Muscle layer of duodenum (tissue), 2 donors: ENCODE measurements around the gene CHDH.

Experiments
- H3K27ac ChIP-seq: one replicate; pipeline ENCODE4 v1.7.0; 2013; ENCODE audit warnings: mild to moderate bottlenecking, low read length
- H3K27me3 ChIP-seq: one replicate; pipeline ENCODE4 v1.7.0; 2013; ENCODE audit warnings: low read depth, mild to moderate bottlenecking, control low read depth, low read length
- H3K36me3 ChIP-seq, 2 donors: one replicate each; pipeline ENCODE4 v1.7.0; 2013; ENCODE audit warnings: low read length in 2 of 2, control low read depth in 1 of 2, mild to moderate bottlenecking in 1 of 2; ENCODE audit not compliant: insufficient read depth in 2 of 2, control insufficient read depth in 1 of 2
- H3K4me1 ChIP-seq, 2 donors: one replicate each; pipeline ENCODE4 v1.7.0; 2013; ENCODE audit warnings: low read length in 2 of 2, mild to moderate bottlenecking in 2 of 2, control low read depth in 1 of 2, moderate library complexity in 1 of 2; ENCODE audit not compliant: insufficient read depth in 2 of 2, control insufficient read depth in 1 of 2
- H3K4me3 ChIP-seq, 2 donors: one replicate each; pipeline ENCODE4 v1.7.0; 2013; ENCODE audit warnings: low read length in 2 of 2, low read depth in 1 of 2, mild to moderate bottlenecking in 1 of 2
- H3K9me3 ChIP-seq, 2 donors: one replicate each; pipeline ENCODE4 v1.7.0; 2013; ENCODE audit warnings: low read length in 2 of 2, control low read depth in 1 of 2, mild to moderate bottlenecking in 1 of 2; ENCODE audit not compliant: control insufficient read depth in 1 of 2
- donor health status: healthy.

CHDH gene

DNA sequence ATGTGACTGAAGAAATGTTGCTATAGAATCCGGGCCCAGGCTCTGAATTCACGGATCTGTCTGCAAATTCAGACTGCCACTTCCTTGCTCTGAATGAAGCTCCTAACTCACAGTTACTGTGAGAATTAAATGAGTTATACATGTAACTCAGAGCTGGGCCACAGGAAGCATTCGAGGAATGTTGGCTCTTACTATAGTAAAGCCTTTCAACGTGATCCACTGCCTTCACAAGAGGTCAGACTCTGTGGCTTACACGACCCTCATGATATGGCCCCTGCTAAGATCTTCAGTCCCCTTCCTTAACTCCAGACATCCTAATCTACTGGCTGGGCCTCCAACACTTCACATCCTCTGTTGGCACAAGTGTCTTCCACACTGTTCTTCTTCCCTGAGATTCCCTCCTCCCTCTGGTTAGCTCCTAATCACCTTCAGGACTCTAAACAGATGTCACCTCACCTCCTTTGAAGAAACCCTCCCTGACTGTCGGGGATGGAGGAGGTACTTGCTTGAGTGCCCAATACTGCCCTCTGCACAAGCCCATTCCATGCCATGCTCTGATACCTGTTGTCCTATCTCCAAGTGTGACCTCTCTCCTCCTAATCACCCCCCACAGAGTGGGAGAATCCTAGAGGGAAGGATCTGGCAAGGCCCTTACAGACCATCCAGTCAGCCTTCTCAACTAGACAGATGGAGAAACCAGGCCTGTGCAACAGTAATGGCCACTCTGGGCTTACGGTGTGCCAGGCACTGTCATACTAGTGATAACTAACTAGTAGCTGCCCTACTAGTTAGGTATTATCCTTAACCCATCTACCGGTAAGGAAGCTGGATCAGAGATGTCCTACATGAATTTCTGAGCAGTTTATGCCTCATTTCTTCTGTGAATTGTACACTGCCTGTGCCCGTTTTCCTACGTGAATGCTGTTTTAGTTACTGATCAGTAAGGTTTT lies 34.5 kb upstream of the CHDH start:
- peaks cover 11 to 15% of the 10 kb centered on the region in 2 donors for H3K4me1 ChIP-seq
- no peaks in the 10 kb centered on the region for H3K27me3 ChIP-seq
- H3K9me3 ChIP-seq, result no peaks in the 10 kb centered on the region
- peaks cover 22 to 50% of the 10 kb centered on the region in 2 donors for H3K36me3 ChIP-seq
- peak overlapping the region; percentile 82 to 98 for H3K4me3 ChIP-seq
- H3K27ac ChIP-seq, result peak overlapping the region; percentile 76

DNA sequence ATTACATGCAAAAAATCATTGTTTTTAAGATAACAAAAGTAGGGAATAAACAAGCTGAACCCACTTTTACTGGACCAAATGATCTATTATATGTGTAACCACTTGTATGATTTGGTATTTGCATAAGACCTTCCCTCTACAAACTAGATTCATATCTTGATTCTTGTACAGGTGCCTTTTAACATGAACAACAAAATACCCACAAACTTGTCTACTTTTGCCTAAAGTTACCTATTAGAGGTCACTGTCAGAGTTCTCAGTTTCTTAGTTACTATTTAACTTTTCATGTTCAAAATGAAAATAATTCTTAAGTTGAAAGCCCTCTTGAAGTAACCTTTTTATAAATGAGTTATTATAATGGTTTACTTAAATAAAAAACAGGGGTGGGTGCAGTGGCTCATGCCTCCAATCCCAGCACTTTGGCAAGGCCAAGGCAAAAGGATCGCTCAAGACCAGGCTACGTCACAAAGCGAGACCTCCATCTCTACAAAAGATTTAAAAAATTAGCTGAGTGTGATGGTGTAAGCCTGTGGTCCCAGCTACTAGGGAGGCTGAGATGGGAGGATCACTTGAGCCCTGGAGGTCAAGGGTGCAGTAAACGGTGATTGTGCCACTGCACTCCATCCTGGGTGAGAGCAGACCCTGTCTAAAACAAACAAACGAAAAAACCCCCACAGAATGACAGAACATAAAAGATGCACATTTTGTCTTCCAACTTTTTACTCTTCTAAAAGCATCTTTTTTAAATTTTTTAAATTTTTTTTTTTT lies 19.7 kb upstream of the CHDH start:
- no peak overlapping the region for H3K27ac ChIP-seq
- H3K4me1 ChIP-seq, result no peaks in the 10 kb centered on the region
- H3K4me3 ChIP-seq, result no peak overlapping the region
- H3K36me3 ChIP-seq, result peaks cover 42 to 81% of the 10 kb centered on the region in 2 donors
- H3K9me3 ChIP-seq, result no peaks in the 10 kb centered on the region
- H3K27me3 ChIP-seq, result no peaks in the 10 kb centered on the region

DNA sequence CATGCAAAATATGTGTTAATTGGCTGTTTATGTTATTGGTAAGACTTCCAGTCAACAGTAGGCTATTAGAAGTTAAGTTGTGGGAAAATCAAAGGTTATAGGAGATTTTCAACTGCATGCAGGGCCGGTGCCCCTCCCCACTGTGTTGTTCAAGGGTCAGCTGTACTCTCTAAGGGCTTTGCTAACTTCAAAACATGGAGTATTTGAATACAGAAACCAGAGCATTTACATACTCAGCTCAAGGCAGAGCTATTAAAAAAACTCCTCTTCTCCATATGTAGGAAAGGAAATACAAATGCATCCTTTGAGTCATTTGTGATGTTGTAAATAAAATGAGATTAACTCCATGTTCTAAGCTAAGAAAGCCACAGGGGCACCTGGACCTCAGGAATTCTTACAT lies 16.9 kb upstream of the CHDH start:
- H3K4me1 ChIP-seq, result no peaks in the 10 kb centered on the region
- no peaks in the 10 kb centered on the region for H3K27me3 ChIP-seq
- no peak overlapping the region for H3K4me3 ChIP-seq
- H3K9me3 ChIP-seq, result no peaks in the 10 kb centered on the region
- peaks cover 31 to 61% of the 10 kb centered on the region in 2 donors for H3K36me3 ChIP-seq
- no peak overlapping the region for H3K27ac ChIP-seq

DNA sequence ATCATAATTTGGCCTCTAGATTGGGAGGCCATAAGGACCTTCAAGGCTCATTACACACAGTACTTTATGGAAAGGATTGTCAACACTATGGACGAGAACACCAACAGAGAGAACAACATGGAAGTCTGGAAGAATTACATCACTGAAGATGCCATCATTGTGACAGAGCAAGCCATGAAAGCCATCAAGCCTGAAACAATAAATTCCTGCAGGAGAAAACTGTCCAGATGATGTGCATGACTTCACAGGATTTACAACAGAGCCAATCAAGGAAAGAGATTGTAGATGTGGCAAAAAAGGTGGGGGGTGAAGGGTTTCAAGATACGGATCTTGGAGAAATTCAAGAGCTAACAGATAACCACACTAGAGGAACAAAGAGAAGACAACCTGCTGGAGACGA lies 16.0 kb upstream of the CHDH start:
- no peaks in the 10 kb centered on the region for H3K4me1 ChIP-seq
- no peaks in the 10 kb centered on the region for H3K9me3 ChIP-seq
- no peak overlapping the region for H3K27ac ChIP-seq
- H3K27me3 ChIP-seq, result no peaks in the 10 kb centered on the region
- no peak overlapping the region for H3K4me3 ChIP-seq
- H3K36me3 ChIP-seq, result peaks cover 23 to 52% of the 10 kb centered on the region in 2 donors

DNA sequence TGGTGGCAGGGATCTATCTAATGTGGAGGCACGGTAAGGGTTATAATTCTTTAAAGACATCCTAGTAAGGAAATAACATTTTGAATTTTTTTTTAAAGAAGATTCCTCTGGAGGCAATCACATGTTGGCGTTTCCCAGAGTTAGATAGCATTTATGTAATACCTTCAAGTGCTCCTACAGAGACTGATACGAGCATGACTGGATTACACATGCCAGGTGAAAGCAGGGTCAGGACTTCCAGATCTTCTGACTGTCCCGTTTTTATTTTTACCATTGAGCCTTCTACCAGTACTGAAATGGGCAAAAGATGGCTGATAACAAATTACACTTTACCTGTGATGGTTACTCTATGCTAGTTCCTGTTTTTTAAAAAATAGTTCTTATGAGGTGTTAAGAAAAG lies 14.0 kb upstream of the CHDH start:
- Histone ChIP-seq H3K27me3 (no peaks in the 10 kb centered on the region), H3K9me3 (no peaks in the 10 kb centered on the region), H3K36me3 (peaks cover 17 to 39% of the 10 kb centered on the region in 2 donors), H3K4me3 (no peak overlapping the region), H3K27ac (no peak overlapping the region), H3K4me1 (no peaks in the 10 kb centered on the region)

DNA sequence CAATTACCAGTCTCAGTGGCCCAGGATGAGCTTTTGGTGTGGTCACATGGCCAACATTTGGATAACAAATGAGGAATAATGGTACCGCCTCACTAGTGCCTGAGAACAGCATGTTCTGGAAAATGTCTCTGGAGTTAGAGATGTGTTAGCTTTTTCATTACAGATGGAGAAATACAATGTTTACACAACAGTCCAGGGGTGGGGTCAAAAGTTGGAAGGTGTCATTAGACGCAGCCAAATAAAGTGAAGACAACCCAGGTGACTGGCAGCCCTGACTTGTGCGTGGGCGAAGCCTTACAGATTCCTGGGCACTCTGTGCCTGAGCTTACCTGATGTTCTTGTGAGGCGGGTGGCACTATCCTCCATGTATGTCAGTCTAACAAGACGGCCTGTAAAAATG lies 13.0 kb upstream of the CHDH start:
- no peak overlapping the region for H3K27ac ChIP-seq
- H3K4me3 ChIP-seq, result no peak overlapping the region
- no peaks in the 10 kb centered on the region for H3K4me1 ChIP-seq
- peaks cover 8 to 29% of the 10 kb centered on the region in 2 donors for H3K36me3 ChIP-seq
- no peaks in the 10 kb centered on the region for H3K9me3 ChIP-seq
- H3K27me3 ChIP-seq, result no peaks in the 10 kb centered on the region

DNA sequence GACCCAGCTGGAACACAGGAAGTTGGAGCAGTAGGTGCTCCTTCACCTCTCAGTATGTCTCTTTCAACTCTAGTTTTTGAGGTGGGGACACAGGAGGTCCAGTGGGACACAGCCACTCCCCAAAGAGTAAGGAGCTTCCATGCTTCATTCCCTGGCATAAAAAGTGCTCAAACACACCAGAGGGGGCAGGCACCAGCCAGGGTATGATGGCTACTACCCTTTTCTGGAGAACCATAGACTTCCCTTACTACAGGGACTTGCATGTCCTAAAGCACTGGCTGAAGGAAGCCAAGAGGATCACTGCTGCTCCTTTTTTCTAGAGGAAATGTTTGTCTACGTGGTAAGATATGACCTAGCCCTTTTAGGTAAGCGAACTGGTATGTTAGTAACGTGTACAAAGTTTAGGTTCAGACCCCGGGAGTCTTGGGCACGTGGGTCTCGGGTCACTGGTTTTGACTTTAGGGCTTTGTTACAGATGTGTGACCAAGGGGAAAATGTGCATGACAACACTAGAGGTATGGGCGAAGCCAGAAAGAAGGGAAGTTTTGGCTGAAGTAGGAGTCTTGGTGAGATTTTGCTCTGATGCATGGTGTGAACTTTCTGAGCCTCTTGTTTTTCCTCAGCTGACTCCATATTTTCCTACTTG lies 12.0 kb upstream of the CHDH start:
- H3K4me1 ChIP-seq, result no peaks in the 10 kb centered on the region
- H3K9me3 ChIP-seq, result no peaks in the 10 kb centered on the region
- no peaks in the 10 kb centered on the region for H3K27me3 ChIP-seq
- no peak overlapping the region for H3K4me3 ChIP-seq
- H3K36me3 ChIP-seq, result peaks cover 8 to 21% of the 10 kb centered on the region in 2 donors
- no peak overlapping the region for H3K27ac ChIP-seq

DNA sequence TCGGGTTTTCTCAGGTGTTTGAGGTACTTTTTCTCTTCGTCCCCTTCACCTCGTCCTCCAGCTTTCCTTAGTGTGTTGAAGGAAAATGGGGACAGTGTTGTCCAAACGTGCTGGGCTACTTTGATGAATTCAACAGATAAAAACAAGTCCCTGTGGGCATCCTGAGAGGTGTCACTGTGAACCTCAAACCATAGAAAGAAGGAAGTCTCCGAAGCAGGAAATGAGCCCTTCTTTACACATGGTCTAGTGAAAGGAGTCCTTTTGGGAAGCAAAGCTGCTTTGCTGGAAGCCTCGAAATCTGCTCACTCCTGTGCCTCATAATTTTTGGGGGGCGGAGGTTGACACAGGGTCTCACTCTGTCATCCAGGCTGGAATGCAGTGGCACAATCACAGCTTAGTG lies 10.7 kb upstream of the CHDH start:
- no peaks in the 10 kb centered on the region for H3K4me1 ChIP-seq
- H3K27me3 ChIP-seq, result no peaks in the 10 kb centered on the region
- H3K9me3 ChIP-seq, result no peaks in the 10 kb centered on the region
- no peak overlapping the region for H3K27ac ChIP-seq
- H3K4me3 ChIP-seq, result no peak overlapping the region
- peaks cover 7 to 12% of the 10 kb centered on the region in 2 donors for H3K36me3 ChIP-seq

DNA sequence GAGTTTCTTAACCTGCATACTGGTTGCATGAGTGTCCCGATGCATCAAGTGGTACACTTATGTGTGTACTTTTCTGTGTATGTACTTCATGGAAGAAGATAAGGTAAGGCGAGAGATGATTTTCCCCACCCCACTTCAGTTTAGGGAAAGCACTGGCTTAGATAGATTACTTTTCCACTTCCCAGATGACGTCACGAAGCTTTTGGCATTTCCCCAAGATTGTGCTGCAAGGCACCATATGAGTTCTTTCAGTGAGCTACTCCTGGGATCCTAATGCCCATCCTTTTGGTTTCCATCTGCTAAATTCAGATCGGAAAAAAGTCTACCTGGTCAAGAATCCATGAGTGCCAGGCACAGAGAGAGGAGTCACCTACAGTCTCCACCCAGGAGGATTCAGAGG lies 4.7 kb upstream of the CHDH start:
- Histone ChIP-seq H3K36me3 (no peaks in the 10 kb centered on the region), H3K9me3 (no peaks in the 10 kb centered on the region), H3K4me1 (peaks cover 0 to 11% of the 10 kb centered on the region in 2 donors), H3K27me3 (no peaks in the 10 kb centered on the region), H3K4me3 (no peak overlapping the region), H3K27ac (no peak overlapping the region)

DNA sequence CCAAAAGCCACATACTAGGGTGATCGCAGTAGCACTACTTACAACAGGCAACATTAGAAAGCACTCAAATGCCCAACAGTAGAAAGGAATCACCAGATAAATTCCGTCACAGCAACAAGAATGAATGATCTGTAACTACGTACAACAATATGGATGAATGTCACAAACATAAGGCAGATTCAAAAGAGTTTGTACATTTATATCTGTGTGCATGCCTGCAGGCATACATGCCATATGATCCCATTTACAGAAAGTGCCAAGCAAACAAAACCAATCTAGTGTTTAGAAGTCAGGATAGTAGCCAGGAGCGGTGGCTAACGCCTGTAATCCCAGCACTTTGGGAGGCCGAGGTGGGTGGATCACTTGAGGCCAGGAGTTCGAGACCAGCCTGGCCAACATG lies 3.7 kb upstream of the CHDH start:
- H3K27me3 ChIP-seq, result no peaks in the 10 kb centered on the region
- no peaks in the 10 kb centered on the region for H3K36me3 ChIP-seq
- H3K27ac ChIP-seq, result no peak overlapping the region

DNA sequence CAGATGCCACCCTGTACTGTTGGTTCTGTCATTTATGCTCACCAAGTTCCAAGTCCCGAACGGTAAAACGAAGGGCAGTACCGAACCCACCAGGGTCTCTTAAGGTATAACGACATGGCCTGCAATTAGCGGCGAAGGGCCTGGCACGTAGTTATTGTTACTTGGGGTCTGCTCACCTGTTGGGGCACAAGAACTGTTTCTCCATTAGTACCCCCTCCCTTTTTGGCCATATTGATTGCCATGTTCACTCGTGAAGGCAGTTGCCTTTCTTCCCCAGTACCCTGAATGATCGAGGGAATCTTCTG lies 584 bp upstream of the CHDH start:
- no peak overlapping the region for H3K27ac ChIP-seq
- H3K4me1 ChIP-seq, result peaks cover 0 to 11% of the 10 kb centered on the region in 2 donors
- no peaks in the 10 kb centered on the region for H3K36me3 ChIP-seq
- H3K9me3 ChIP-seq, result no peaks in the 10 kb centered on the region
- peak overlapping the region; percentile 64 to 76 for H3K4me3 ChIP-seq
- H3K27me3 ChIP-seq, result no peaks in the 10 kb centered on the region

More for the DNA sequence above, 3.7 kb upstream of the CHDH start:
- Histone ChIP-seq H3K9me3 (no peaks in the 10 kb centered on the region), H3K4me3 (no peak overlapping the region), H3K4me1 (peaks cover 0 to 11% of the 10 kb centered on the region in 2 donors)
